HEK293T (cell line): ENCODE data around the gene GLMP.

Experiments used
- CTCF ChIA-PET: fragments of 350-600 bp; formaldehyde crosslinking; extraction: SDS; loops from one replicate; lab custom pipeline; 2021; ENCODE audit warnings: antibody characterized with exemption, inconsistent platforms; lab: Yijun Ruan, JAX
- POLR2A ChIA-PET: fragments of 350-600 bp; formaldehyde crosslinking; extraction: SDS; loops from one replicate; lab custom pipeline; 2020; ENCODE audit warnings: antibody characterized with exemption, inconsistent platforms; lab: Yijun Ruan, JAX
- DNase-seq: peaks from one replicate; pipeline ENCODE4 v3.0.0; 2012; ENCODE audit warnings: mixed read lengths; ENCODE audit errors: extremely low spot score
- ARNT ChIP-seq: fragments of 450-650 bp; IDR thresholded peaks from 2 replicates; pipeline ENCODE4 v1.6.1; 2017; ENCODE audit warnings: mild to moderate bottlenecking
- BHLHE40 ChIP-seq: fragments of 450-650 bp; IDR thresholded peaks from 2 replicates; pipeline ENCODE4 v1.6.1; 2016; ENCODE audit warnings: mild to moderate bottlenecking, moderate library complexity, borderline replicate concordance
- CTBP1 ChIP-seq: fragments of 450-650 bp; IDR thresholded peaks from 2 replicates; pipeline ENCODE4 v1.6.1; 2016; ENCODE audit warnings: borderline replicate concordance
- ELF4 ChIP-seq: fragments of 450-650 bp; IDR thresholded peaks from 2 replicates; pipeline ENCODE4 v1.6.1; 2017; ENCODE audit warnings: antibody characterized with exemption
- FOXA1 ChIP-seq: fragments of 450-650 bp; IDR thresholded peaks from 2 replicates; pipeline ENCODE4 v1.6.1; 2016; ENCODE audit warnings: mild to moderate bottlenecking
- FOXK2 ChIP-seq: fragments of 450-650 bp; IDR thresholded peaks from 2 replicates; pipeline ENCODE4 v1.6.1; 2016; ENCODE audit warnings: mild to moderate bottlenecking
- FOXM1 ChIP-seq: fragments of 450-650 bp; IDR thresholded peaks from 2 replicates; pipeline ENCODE4 v1.6.1; 2017; ENCODE audit warnings: mild to moderate bottlenecking, borderline replicate concordance
- HDGF ChIP-seq: fragments of 450-650 bp; IDR thresholded peaks from 2 replicates; pipeline ENCODE4 v1.6.1; 2017; ENCODE audit warnings: antibody characterized with exemption, borderline replicate concordance
- L3MBTL2 ChIP-seq: fragments of 450-650 bp; conservative IDR thresholded peaks from 2 replicates; pipeline ENCODE4 v1.6.1; 2016; ENCODE audit warnings: mild to moderate bottlenecking
- LEF1 ChIP-seq: fragments of 450-650 bp; IDR thresholded peaks from 2 replicates; pipeline ENCODE4 v1.6.1; 2017; ENCODE audit warnings: mild to moderate bottlenecking, borderline replicate concordance
- NFRKB ChIP-seq: fragments of 450-650 bp; IDR thresholded peaks from 2 replicates; pipeline ENCODE4 v1.6.1; 2016; ENCODE audit warnings: mild to moderate bottlenecking, moderate library complexity
- PKNOX1 ChIP-seq: fragments of 450-650 bp; IDR thresholded peaks from 2 replicates; pipeline ENCODE4 v1.6.1; 2016
- SP1 ChIP-seq: fragments of 450-650 bp; IDR thresholded peaks from 2 replicates; pipeline ENCODE4 v1.6.1; 2017
- SUZ12 ChIP-seq: fragments of 450-650 bp; IDR thresholded peaks from 2 replicates; pipeline ENCODE4 v1.6.1; 2016; ENCODE audit warnings: mild to moderate bottlenecking
- TARDBP ChIP-seq: fragments of 450-650 bp; IDR thresholded peaks from 2 replicates; pipeline ENCODE4 v1.6.1; 2016
- ZNF384 ChIP-seq: fragments of 450-650 bp; IDR thresholded peaks from 2 replicates; pipeline ENCODE4 v1.6.1; 2016

The GLMP gene

DNA sequence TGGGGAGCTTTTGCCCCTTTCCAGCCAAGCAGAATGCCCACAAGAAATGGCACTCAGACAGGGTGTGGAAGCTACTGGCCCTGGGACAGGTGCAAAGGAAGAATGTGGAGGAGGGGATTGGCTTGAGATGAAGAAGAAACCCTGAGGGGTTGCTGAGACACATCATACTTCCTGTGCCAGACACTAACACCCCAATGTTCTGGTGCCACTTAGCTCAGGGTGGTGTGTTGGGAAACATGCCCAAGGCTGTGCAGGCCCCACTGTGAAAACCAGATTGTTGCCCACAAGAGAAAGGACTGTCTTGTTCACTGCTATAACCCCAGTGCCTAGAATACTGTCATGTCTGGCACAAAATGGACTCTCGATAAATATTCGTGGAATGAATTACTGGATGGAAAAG lies 37.8 kb downstream of the GLMP start:
- ChIA-PET POLR2A (interaction anchor here (0.8 kb wide), 1 partner anchor 45 kb away, joined by 3 read pairs; the partner anchor contains the start of gene PMF1), CTCF (interaction anchor here (0.6 to 1.4 kb wide), 3 partner anchors 10 to 1592 kb away, joined by 3 to 4 read pairs (median 4); partner anchors contain the start of gene PAQR6)
- TF ChIP-seq LEF1 (no peak), ARNT (no peak), FOXM1 (no peak), BHLHE40 (no peak), PKNOX1 (no peak), SUZ12 (no peak), CTBP1 (no peak), ZNF384 (no peak), ELF4 (no peak)
- DNase-seq = no peak

- no peak for DNase-seq
- no peak for TF ChIP-seq ARNT
- TF ChIP-seq NFRKB = no peak
- TF ChIP-seq LEF1 = no peak
- TF ChIP-seq FOXM1 = no peak
- TF ChIP-seq SUZ12 = no peak
- TF ChIP-seq BHLHE40 = no peak
- no peak for TF ChIP-seq CTBP1
- no peak for TF ChIP-seq TARDBP
- TF ChIP-seq ELF4 = no peak
- no peak for TF ChIP-seq FOXK2
- no peak for TF ChIP-seq ZNF384
- TF ChIP-seq SP1 = no peak
- no peak for TF ChIP-seq HDGF
- TF ChIP-seq FOXA1 = no peak
- ChIA-PET CTCF (no interaction called here), POLR2A (no interaction called here)
These were observed 41.8 kb downstream of the GLMP start for GRCh38 chr1:156253634-156254033.

GRCh38 chr1:156251527-156251926 lies 44.0 kb downstream of the GLMP start:
- ChIA-PET CTCF (interaction anchor here (0.6 kb wide), 1 partner anchor 17 kb away, joined by 9 read pairs; no protein-coding TSS in a partner anchor), POLR2A (interaction anchor here (1.3 kb wide), 2 partner anchors 9 to 39 kb away, joined by 3 to 5 read pairs; partner anchors contain the start of genes BGLAP and PMF1)
- DNase-seq = no peak
- no peak for TF ChIP-seq ELF4
- TF ChIP-seq LEF1 = no peak
- TF ChIP-seq NFRKB = no peak
- no peak for TF ChIP-seq FOXA1
- TF ChIP-seq L3MBTL2 = no peak
- no peak for TF ChIP-seq ARNT
- no peak for TF ChIP-seq SP1
- TF ChIP-seq PKNOX1 = no peak
- no peak for TF ChIP-seq HDGF

DNA sequence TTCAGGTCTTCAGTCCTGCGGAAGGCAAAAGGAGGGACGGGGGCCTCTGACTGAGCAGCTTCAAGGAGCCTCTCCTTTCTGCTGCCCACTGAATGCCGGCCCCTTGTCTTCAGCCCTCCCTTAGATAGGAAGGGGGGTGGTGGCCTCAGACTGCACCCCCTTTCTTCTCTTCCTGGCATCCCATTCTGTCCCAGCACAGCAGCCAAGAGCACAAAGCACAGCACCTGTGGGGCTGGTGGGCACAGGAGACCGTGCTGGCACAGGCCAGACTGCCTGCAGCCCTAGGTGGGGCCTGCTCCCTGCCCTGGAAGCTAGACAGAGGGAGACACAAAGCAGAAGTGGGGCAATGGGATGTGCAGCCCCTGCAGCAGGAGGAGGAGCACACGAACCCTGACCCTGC lies 45.9 kb downstream of the GLMP start:
- TF ChIP-seq SUZ12 (no peak), ARNT (no peak), FOXA1 (no peak)
- ChIA-PET POLR2A (interaction anchor here (1.1 to 1.5 kb wide), 2 partner anchors 33 to 37 kb away, joined by 3 to 4 read pairs; partner anchors contain the start of genes PMF1 and SMG5), CTCF (interaction anchor here (1.2 kb wide), 1 partner anchor 108 kb away, joined by 4 read pairs; no protein-coding TSS in a partner anchor)
- no peak for DNase-seq

- ChIA-PET CTCF (interaction anchor here (0.9 kb wide), 2 partner anchors 9 to 107 kb away, joined by 4 to 5 read pairs; no protein-coding TSS in a partner anchor), POLR2A (interaction anchor here (1.0 kb wide), 1 partner anchor 35 kb away, joined by 5 read pairs; the partner anchor contains the start of gene PMF1)
- TF ChIP-seq SP1 (no peak), CTBP1 (no peak), FOXM1 (no peak), TARDBP (no peak), ZNF384 (no peak), PKNOX1 (no peak), NFRKB (no peak), ELF4 (no peak), L3MBTL2 (no peak), FOXK2 (no peak), HDGF (no peak), LEF1 (no peak)
- no peak for DNase-seq
These were observed 47.2 kb downstream of the GLMP start for GRCh38 chr1:156248323-156248683.

- POLR2A ChIA-PET = interaction anchor here (1.0 kb wide), 1 partner anchor 35 kb away, joined by 5 read pairs; the partner anchor contains the start of gene PMF1
- TF ChIP-seq FOXA1 (no peak), ELF4 (no peak), SP1 (no peak), ARNT (no peak), CTBP1 (no peak)
- no peak for DNase-seq
- CTCF ChIA-PET = interaction anchor here (0.9 kb wide), 2 partner anchors 10 to 107 kb away, joined by 4 to 5 read pairs; no protein-coding TSS in a partner anchor
These were observed 47.8 kb downstream of the GLMP start, which contains the start of gene PAQR6 for GRCh38 chr1:156247460-156248322. Gene PAQR6 (minus strand): TSS chr1:156248056. CDS start chr1:156246731, 1,325 bp downstream.
